Body of pancreas (tissue), 4 donors: ENCODE data around the gene PHC3. TPM values are rescaled to one million over a fixed set of nuclear protein-coding genes. Genes with fewer than 3 reads are reported as not detected.

Experiments used
- ATAC-seq: fragments of 150-250 bp; one replicate; pipeline ENCODE4 v1.9.1; 2016
- DNase-seq, 4 donors: peaks; one replicate each; pipeline ENCODE4 v3.0.0-alpha.2; 2019
- H3K27ac ChIP-seq, 4 donors: fragments of 200-600 bp; sonication (generic); 1 replicate in 3 of 4; 2 replicates in 1 of 4; pipeline versions ENCODE4 v1.5.1 to v1.6.1; 2016 to 2019; ENCODE audit warnings: mild to moderate bottlenecking in 1 of 4, mixed read lengths in 1 of 4, moderate library complexity in 1 of 4
- H3K27me3 ChIP-seq, 2 donors: fragments of 200-600 bp; sonication (generic); one replicate each; pipeline ENCODE4 v1.6.0; 2016; ENCODE audit warnings: mild to moderate bottlenecking in 1 of 2
- H3K36me3 ChIP-seq, 2 donors: fragments of 200-600 bp; sonication (generic); replicated peaks in 1 of 2; 2 replicates each; pipeline ENCODE4 v1.5.1; 2016; ENCODE audit warnings: low read depth in 2 of 2; ENCODE audit not compliant: insufficient read depth in 1 of 2
- H3K4me1 ChIP-seq: fragments of 200-600 bp; sonication (generic); one replicate; pipeline ENCODE4 v1.6.0; 2016
- H3K4me3 ChIP-seq, 2 donors: fragments of 200-600 bp; sonication (generic); 1 replicate in 1 of 2; 2 replicates in 1 of 2; pipeline ENCODE4 v1.5.1; 2016 to 2019
- H3K9me3 ChIP-seq, 3 donors: fragments of 200-600 bp; sonication (generic); 1 replicate in 2 of 3; 2 replicates in 1 of 3; pipeline ENCODE4 v1.5.1; 2016
- POLR2A ChIP-seq, 3 donors: fragments of 450-650 bp; IDR thresholded peaks; one replicate each; pipeline ENCODE4 v1.6.1; 2016; ENCODE audit warnings: antibody characterized with exemption in 3 of 3, mild to moderate bottlenecking in 2 of 3
- WGBS, 2 donors: methylation state at CpG; one replicate each; pipeline ENCODE4 v1.1.5; 2017; 5-methylcytosine and 5-hydroxymethylcytosine counted together
- intact Hi-C: fragments of 100-400 bp; cut with DNase I; formaldehyde crosslinking; loops from one replicate; pipeline ENCODE4 v1.15.1; 2023
- total RNA-seq, 2 donors: library from RNA; depleted of rRNA; stranded (reverse); fragments of >200 nt; gene quantifications; one replicate each; pipeline ENCODE4 v1.1.0, GENCODE V29; 2016
- TF ChIP-seq, protein P1 (sequence below), 7 experiments: fragments of 450-650 bp in 4 of 7; fragments of 200-600 bp in 3 of 7; sonication (generic) in 3 of 7; IDR thresholded peaks; one replicate each; pipeline ENCODE4 v1.5.1; 2016 to 2019; ENCODE audit warnings: antibody characterized with exemption in 7 of 7

PHC3 gene
- total RNA-seq, 2 donors from 2014 or later, result 34.8 to 58.7 TPM

DNA sequence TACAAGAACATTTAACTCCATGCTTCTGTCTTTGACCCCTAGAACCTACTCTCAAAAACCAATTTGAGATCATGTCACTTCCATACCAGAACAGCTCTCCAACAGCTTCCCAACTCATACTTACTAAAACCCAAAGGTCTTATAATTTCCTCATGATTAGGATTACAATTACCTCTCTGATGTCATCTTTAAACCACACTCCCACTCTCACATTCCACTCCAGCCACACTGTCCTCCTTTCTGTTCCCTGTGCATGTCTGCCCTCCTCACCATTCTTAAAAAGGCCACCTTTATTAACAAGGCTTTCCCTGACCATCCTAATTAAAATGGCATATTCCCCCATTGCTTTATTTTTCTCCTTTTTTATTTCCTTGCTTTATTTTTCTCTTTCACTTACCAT lies 18.9 kb downstream of the PHC3 start:
- H3K36me3 ChIP-seq, result peaks cover 0 to 3% of the 10 kb centered on the region in 2 donors
- no peak overlapping the region for H3K4me3 ChIP-seq
- intact Hi-C loops, result no loop called here
- H3K4me1 ChIP-seq, result peaks cover 17% of the 10 kb centered on the region
- TF ChIP-seq, protein P1, sequence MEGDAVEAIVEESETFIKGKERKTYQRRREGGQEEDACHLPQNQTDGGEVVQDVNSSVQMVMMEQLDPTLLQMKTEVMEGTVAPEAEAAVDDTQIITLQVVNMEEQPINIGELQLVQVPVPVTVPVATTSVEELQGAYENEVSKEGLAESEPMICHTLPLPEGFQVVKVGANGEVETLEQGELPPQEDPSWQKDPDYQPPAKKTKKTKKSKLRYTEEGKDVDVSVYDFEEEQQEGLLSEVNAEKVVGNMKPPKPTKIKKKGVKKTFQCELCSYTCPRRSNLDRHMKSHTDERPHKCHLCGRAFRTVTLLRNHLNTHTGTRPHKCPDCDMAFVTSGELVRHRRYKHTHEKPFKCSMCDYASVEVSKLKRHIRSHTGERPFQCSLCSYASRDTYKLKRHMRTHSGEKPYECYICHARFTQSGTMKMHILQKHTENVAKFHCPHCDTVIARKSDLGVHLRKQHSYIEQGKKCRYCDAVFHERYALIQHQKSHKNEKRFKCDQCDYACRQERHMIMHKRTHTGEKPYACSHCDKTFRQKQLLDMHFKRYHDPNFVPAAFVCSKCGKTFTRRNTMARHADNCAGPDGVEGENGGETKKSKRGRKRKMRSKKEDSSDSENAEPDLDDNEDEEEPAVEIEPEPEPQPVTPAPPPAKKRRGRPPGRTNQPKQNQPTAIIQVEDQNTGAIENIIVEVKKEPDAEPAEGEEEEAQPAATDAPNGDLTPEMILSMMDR (IDR thresholded peaks at IDR 0.05), result no peak
- H3K27me3 ChIP-seq, result no peaks in the 10 kb centered on the region
- H3K9me3 ChIP-seq, result no peaks in the 10 kb centered on the region
- DNase-seq (no peak), ATAC-seq (no peak)
- no peak overlapping the region for H3K27ac ChIP-seq

DNA sequence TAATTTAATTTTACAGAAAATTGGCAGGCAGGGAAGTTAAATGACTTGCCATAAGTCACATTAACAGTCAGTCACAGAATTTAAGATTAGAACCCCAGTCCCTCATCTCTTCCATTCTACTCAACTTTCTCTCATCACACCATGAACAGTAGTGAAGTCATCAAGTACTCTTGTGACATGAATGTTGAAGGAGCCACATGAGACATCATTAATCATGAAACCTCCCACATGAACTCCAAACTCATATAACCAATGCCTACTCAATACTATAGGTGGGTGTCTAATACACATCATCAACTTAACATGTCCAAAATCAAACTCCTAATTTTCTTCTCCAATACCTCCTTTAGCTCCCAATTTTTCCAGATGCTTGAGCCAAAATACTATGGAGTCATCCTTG lies 19.5 kb downstream of the PHC3 start:
- H3K27me3 ChIP-seq, result no peaks in the 10 kb centered on the region
- H3K27ac ChIP-seq, result no peak overlapping the region
- intact Hi-C loops, result no loop called here
- DNase-seq, result no peak
- ATAC-seq, result no peak
- TF ChIP-seq, protein P1 (IDR thresholded peaks at IDR 0.05), result no peak
- no peak for TF ChIP-seq POLR2A (IDR thresholded peaks at IDR 0.05)
- no peaks in the 10 kb centered on the region for H3K9me3 ChIP-seq
- H3K36me3 ChIP-seq, result peaks cover 0 to 3% of the 10 kb centered on the region in 2 donors
- peaks cover 17% of the 10 kb centered on the region for H3K4me1 ChIP-seq
- H3K4me3 ChIP-seq, result no peak overlapping the region

DNA sequence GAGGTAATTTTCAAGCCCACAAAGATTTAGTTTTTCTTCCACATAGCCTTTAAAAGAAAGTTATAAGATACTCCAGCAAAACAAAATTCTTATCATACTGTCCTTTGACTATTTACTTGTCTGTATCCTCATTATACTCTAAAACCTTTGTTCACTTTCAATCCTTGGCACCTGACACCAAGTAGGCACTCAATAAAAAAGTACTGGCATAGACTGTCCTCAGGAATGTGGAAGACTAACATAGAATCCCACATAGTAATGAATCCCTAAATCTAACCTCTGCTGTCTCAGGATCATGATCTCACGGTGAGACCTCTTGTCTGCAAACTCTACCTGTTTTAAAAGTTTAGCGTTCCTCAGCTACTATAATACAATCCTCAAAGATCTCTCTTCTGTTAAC lies 21.6 kb downstream of the PHC3 start:
- WGBS, 2 donors, result 90 to 96% methylated on average over 2 of the region's 2 CpGs
- H3K27me3 ChIP-seq, result no peaks in the 10 kb centered on the region
- no peak overlapping the region for H3K27ac ChIP-seq
- TF ChIP-seq, protein P1 (IDR thresholded peaks at IDR 0.05), result no peak
- TF ChIP-seq POLR2A (IDR thresholded peaks at IDR 0.05), result no peak
- no peaks in the 10 kb centered on the region for H3K9me3 ChIP-seq
- H3K4me1 ChIP-seq, result peaks cover 20% of the 10 kb centered on the region
- no peak overlapping the region for H3K4me3 ChIP-seq
- intact Hi-C loops, result no loop called here
- DNase-seq (no peak), ATAC-seq (no peak)
- H3K36me3 ChIP-seq, result peaks cover 0 to 3% of the 10 kb centered on the region in 2 donors

DNA sequence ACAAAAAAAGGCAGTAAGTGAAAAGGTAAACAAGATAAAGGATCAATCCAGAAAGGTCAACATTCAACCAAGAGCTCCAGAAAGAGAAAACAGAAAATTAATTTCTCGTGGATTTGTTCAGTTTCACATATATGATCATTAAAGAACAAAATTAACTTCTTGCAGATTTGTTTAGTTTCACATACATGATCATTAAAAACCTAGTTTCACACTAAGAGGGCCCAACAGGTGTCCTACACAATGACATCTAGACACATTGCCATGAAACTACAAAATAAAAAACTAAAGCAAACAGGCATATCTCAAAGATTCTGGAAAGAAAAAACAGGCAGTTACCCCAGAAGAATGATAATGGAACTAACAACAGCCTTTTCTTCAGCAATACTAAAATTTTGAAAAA lies 22.1 kb downstream of the PHC3 start:
- Histone ChIP-seq H3K4me1 (peaks cover 20% of the 10 kb centered on the region), H3K36me3 (peaks cover 0 to 3% of the 10 kb centered on the region in 2 donors), H3K27ac (no peak overlapping the region), H3K27me3 (no peaks in the 10 kb centered on the region), H3K4me3 (no peak overlapping the region), H3K9me3 (no peaks in the 10 kb centered on the region)
- TF ChIP-seq, protein P1 (IDR thresholded peaks at IDR 0.05), result no peak
- TF ChIP-seq POLR2A (IDR thresholded peaks at IDR 0.05), result no peak
- intact Hi-C loops, result no loop called here
- 27 to 36% methylated on average over 1 of the region's 1 CpG for WGBS, 2 donors
- DNase-seq (no peak), ATAC-seq (no peak)

DNA sequence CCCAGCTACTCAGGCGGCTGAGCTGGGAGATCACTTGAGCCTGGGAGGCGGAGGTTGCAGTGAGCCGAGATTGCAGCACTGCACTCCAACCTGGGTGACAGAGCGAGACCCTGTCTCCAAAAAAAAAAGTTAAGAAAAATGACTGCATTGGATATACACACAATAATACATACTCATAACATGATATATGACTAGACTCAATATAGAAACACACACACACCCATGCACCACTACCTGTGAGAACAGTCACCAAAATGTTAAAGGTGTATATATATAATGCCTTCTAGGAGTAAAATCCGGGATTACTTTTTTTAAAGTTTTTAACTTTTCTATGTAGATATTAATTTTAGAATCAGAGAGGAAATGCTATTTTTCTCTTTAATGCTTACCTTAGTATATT lies 25.9 kb downstream of the PHC3 start:
- Histone ChIP-seq H3K27ac (no peak overlapping the region), H3K36me3 (no peaks in the 10 kb centered on the region), H3K4me1 (peaks cover 23% of the 10 kb centered on the region), H3K9me3 (no peaks in the 10 kb centered on the region), H3K4me3 (no peak overlapping the region), H3K27me3 (no peaks in the 10 kb centered on the region)
- ATAC-seq (no peak), DNase-seq (no peak)
- no peak for TF ChIP-seq POLR2A (IDR thresholded peaks at IDR 0.05)
- TF ChIP-seq, protein P1 (IDR thresholded peaks at IDR 0.05), result no peak
- intact Hi-C loops, result no loop called here
- WGBS, 2 donors, result 87 to 89% methylated on average over 5 of the region's 5 CpGs
